Cardiac muscle cell (in vitro differentiated cells and primary cell): Measurements from ENCODE around the gene MAGEA11. TPM values are rescaled to one million over a fixed set of nuclear protein-coding genes. Genes with fewer than 3 reads are reported as not detected.
"Not testable (repeated sequence)": the region's sequence is repeated elsewhere in the genome, so short reads cannot be mapped to it uniquely, and the experiment has no call there.

ENCODE experiments used
- DNase-seq, 2 donors: peaks; one replicate each; pipeline versions ENCODE4 v3.0.0 to v3.0.0-alpha.2; 2010 to 2017; ENCODE audit warnings: low read depth in 1 of 2, low spot score in 1 of 2
- H3K27ac ChIP-seq: fragments of 200-600 bp; sonication (generic); 2 replicates; pipeline ENCODE4 v1.5.1; 2016
- H3K27me3 ChIP-seq: fragments of 200-600 bp; sonication (generic); 2 replicates; pipeline ENCODE4 v1.6.0; 2016; ENCODE audit warnings: control low read depth
- H3K36me3 ChIP-seq: fragments of 200-600 bp; sonication (generic); 2 replicates; pipeline ENCODE4 v1.5.1; 2016; ENCODE audit warnings: control low read depth
- H3K4me1 ChIP-seq: fragments of 200-600 bp; sonication (generic); 2 replicates; pipeline ENCODE4 v1.8.1; 2017; ENCODE audit warnings: low read depth, mild to moderate bottlenecking, mixed run types
- H3K4me3 ChIP-seq: fragments of 200-600 bp; sonication (generic); 2 replicates; pipeline ENCODE4 v1.5.1; 2016; ENCODE audit warnings: mild to moderate bottlenecking
- H3K9me3 ChIP-seq: fragments of 200-600 bp; sonication (generic); 2 replicates; pipeline ENCODE4 v1.5.1; 2017; ENCODE audit warnings: low read depth, mild to moderate bottlenecking, control low read depth
- polyA plus RNA-seq: library from polyadenylated mRNA; unstranded; fragments of >200 nt; fragmentation: Nextera tagmentation; extraction: Ambion mirVana; gene quantifications from 2 replicates; pipeline ENCODE4 v1.2.1, GENCODE V29; 2016
- total RNA-seq: library from RNA; depleted of rRNA; stranded (reverse); fragments of >200 nt; gene quantifications from 2 replicates; pipeline ENCODE4 v1.2.3, GENCODE V29; 2016
- TF ChIP-seq, protein P1 (sequence below): IDR thresholded peaks from 2 replicates; pipeline ENCODE4 v1.5.1; 2012; ENCODE audit warnings: low read depth, mild to moderate bottlenecking, low read length

Gene MAGEA11, protein sequence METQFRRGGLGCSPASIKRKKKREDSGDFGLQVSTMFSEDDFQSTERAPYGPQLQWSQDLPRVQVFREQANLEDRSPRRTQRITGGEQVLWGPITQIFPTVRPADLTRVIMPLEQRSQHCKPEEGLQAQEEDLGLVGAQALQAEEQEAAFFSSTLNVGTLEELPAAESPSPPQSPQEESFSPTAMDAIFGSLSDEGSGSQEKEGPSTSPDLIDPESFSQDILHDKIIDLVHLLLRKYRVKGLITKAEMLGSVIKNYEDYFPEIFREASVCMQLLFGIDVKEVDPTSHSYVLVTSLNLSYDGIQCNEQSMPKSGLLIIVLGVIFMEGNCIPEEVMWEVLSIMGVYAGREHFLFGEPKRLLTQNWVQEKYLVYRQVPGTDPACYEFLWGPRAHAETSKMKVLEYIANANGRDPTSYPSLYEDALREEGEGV
- total RNA-seq (not detected in 2 replicates), polyA plus RNA-seq (not detected in 2 replicates)

DNA sequence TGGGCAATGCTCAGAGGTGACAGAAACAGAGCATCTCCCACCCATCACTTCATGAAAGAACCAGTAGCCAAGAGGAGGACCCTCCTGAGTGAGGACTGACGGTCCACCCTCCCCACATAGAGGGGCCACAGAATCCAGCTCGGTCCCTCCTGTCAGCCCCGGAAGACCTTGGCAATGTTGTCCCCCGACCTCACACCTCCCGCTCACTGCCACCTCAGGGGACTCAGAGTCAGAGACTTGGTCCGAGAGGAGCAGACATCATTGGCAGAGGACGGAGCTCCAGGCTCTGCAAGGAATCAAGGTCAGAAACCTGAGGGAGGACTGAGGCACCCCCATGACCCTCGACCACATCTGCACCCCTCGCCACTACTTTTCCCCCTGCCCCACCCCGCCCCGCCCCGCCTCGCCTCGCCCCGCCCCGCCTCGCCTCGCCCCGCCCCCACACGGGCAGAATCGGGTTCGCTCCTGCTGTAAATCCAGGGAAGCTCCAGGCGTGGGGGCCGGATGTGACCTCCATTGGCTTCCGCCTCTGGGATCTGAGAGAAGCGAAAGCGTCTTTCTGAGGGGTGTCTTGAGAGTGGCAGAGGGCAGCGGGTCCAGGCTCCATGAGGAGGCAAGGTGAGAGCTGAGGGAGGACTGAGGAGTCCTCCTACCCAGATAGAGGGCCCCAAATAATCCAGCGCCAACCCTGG, at the start of gene MAGEA11:
Gene MAGEA11 (plus strand): TSS at position 516 of the 692 bp plus-strand sequence. CDS start 1,100 bp downstream, outside the sequence.
- TF ChIP-seq, protein P1, sequence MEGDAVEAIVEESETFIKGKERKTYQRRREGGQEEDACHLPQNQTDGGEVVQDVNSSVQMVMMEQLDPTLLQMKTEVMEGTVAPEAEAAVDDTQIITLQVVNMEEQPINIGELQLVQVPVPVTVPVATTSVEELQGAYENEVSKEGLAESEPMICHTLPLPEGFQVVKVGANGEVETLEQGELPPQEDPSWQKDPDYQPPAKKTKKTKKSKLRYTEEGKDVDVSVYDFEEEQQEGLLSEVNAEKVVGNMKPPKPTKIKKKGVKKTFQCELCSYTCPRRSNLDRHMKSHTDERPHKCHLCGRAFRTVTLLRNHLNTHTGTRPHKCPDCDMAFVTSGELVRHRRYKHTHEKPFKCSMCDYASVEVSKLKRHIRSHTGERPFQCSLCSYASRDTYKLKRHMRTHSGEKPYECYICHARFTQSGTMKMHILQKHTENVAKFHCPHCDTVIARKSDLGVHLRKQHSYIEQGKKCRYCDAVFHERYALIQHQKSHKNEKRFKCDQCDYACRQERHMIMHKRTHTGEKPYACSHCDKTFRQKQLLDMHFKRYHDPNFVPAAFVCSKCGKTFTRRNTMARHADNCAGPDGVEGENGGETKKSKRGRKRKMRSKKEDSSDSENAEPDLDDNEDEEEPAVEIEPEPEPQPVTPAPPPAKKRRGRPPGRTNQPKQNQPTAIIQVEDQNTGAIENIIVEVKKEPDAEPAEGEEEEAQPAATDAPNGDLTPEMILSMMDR: no peak
- H3K36me3 ChIP-seq: no peaks in the 10 kb centered on the region
- H3K4me3 ChIP-seq: no peak within 1 kb of the TSS
- H3K27me3 ChIP-seq: no peaks in the 10 kb centered on the region
- no peak within 1 kb of the TSS for H3K27ac ChIP-seq
- DNase-seq: no peak
- H3K4me1 ChIP-seq: no peaks in the 10 kb centered on the region
- no peaks in the 10 kb centered on the region for H3K9me3 ChIP-seq

DNA sequence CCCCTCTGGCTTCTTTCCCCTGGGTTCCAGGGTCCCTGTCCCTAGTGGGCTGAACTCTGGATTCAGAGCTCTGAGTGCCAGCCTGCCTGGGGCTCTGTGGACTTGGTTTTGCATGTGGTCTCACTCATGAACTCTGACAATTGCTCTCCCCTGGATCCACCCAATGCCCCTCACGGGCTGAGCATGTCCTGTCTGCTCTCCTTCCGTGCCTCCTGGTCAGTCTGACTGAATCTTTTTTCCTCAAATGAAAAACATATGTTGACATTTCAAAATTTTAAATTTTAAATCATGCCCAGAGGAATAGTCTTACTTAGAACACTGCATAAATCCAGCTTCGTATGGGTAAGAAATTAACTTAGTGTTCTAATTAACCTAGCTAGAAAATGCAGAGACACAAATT, 36.8 kb upstream of the MAGEA11 start:
- not testable (repeated sequence) for H3K27me3 ChIP-seq, DNase-seq

DNA sequence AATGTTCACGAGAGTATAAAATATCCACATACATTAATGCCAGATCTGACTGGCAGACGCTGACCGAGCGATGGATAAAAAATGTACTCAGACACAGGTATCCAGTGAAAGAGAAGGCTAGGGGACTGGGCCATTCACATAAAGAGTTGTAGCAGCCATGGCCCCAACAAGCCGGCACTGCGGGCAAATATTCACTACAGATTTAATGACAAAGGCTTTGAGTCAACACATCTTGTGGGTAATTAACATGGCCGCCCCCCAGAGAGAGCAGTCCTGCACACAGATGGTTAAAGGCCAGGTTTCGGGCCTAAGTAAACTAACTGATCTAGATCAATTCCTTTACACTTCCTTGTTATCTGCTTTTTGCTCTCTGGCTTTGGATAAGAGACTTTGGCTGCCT, 36.3 kb upstream of the MAGEA11 start:
- not testable (repeated sequence) for H3K4me1 ChIP-seq, H3K4me3 ChIP-seq, DNase-seq, H3K27me3 ChIP-seq, H3K36me3 ChIP-seq, H3K9me3 ChIP-seq, H3K27ac ChIP-seq

More for the DNA sequence above, 36.8 kb upstream of the MAGEA11 start:
- not testable (repeated sequence) for H3K4me1 ChIP-seq, H3K36me3 ChIP-seq, H3K27ac ChIP-seq, H3K4me3 ChIP-seq, H3K9me3 ChIP-seq

DNA sequence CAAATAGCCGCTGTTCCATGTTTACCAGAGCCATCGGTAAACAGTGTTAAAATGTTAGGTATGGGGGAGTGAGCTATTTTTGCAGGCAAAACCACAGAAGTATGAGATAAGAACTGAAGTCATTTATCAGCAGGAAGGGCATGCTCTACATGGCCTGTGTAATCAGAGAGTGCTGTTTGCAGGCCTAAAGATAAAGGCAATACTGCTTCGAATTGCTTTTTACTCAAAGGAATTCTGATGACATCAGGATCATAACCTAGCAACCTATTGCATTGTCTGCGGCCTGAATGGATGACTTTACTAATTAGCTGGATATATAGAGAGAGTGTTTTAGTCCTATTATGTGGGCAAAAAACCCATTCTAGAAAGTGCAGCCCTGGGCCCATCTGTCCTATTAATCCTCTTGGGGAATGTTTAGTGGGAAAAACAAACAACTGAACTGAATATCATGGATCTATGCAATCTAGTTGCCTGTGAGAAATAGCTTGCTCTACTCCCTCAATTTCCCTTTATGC, 32.6 kb upstream of the MAGEA11 start:
- not testable (repeated sequence) for H3K36me3 ChIP-seq, H3K4me1 ChIP-seq, H3K9me3 ChIP-seq, DNase-seq, H3K27me3 ChIP-seq, H3K27ac ChIP-seq, H3K4me3 ChIP-seq

DNA sequence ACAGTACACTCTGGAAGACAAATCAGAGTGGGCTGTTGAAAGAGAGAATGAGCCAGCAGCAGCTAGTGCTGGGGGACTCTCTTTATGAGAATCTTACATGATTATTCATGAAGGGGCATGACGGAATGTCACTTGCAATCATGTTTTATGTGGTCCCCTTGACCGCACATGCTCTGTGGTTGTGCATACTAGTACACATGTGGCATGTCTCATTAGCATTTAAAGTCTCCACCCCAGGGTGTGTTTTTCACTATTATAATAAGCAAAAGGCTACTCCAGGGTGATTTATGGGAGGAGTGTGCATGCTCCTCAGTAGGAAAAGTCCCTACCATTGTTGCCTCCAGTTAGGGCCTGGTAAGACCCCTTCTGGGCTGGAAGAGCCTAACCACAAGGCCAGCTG, 30.7 kb upstream of the MAGEA11 start:
- TF ChIP-seq, protein P1: no peak
- Histone ChIP-seq H3K27ac (no peak overlapping the region), H3K9me3 (no peaks in the 10 kb centered on the region), H3K36me3 (no peaks in the 10 kb centered on the region), H3K4me1 (no peaks in the 10 kb centered on the region), H3K27me3 (no peaks in the 10 kb centered on the region), H3K4me3 (no peak overlapping the region)
- no peak for DNase-seq

DNA sequence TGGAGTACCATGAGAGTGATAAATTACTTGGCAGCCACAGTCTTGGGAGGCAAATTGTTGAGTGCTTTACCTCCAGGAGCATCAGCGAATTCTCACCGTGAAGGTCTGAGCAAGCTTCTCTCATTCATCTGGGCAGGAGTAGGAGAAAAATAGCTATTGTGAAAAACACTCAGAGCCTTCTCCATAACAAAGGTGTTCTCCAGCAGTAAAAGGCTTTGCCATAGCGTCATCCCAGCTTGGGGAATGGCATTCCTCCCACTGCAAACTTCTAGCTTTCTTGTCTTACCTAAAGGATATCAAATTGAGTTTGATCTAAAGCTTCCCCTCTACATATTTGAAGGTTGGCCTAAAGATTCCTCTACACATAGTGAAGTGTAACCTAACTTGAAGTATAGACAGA, 29.8 kb upstream of the MAGEA11 start:
- H3K36me3 ChIP-seq: no peaks in the 10 kb centered on the region
- no peaks in the 10 kb centered on the region for H3K27me3 ChIP-seq
- no peak overlapping the region for H3K27ac ChIP-seq
- no peak for DNase-seq
- no peaks in the 10 kb centered on the region for H3K9me3 ChIP-seq
- H3K4me3 ChIP-seq: no peak overlapping the region
- TF ChIP-seq, protein P1: no peak
- no peaks in the 10 kb centered on the region for H3K4me1 ChIP-seq
